ENCODE results near the gene FAM241A. TPM values are rescaled to one million over a fixed set of nuclear protein-coding genes. Genes with fewer than 3 reads are reported as not detected.

FAM241A gene
- total RNA-seq (2014; rRNA removed; shearing (Covaris generic)) = 5.4 and 5.8 TPM in 2 replicates

DNA sequence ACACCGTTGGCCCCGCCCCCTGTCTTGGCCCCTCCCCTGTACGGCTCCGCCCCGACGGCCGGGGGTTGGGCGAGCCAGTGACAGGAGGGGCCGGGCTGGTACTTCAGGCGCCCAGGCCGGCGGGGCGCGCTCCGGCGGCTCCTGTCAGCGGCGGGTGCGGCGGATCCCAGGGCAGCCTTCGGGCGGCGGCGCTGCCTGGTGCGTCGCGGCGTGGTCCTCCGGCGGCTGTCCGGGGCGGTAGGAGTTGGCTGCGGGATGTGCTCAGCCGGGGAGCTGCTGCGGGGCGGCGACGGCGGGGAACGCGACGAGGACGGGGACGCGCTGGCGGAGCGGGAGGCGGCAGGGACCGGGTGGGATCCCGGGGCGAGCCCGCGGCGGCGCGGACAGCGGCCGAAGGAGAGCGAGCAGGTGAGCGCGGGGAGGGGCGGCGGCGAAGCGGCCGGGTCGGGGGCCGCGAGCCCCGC, at the start of gene FAM241A:
FAM241A (plus strand) TSS at position 129 of the 464 bp plus-strand sequence; CDS start at position 256, 127 bp downstream.

DNA sequence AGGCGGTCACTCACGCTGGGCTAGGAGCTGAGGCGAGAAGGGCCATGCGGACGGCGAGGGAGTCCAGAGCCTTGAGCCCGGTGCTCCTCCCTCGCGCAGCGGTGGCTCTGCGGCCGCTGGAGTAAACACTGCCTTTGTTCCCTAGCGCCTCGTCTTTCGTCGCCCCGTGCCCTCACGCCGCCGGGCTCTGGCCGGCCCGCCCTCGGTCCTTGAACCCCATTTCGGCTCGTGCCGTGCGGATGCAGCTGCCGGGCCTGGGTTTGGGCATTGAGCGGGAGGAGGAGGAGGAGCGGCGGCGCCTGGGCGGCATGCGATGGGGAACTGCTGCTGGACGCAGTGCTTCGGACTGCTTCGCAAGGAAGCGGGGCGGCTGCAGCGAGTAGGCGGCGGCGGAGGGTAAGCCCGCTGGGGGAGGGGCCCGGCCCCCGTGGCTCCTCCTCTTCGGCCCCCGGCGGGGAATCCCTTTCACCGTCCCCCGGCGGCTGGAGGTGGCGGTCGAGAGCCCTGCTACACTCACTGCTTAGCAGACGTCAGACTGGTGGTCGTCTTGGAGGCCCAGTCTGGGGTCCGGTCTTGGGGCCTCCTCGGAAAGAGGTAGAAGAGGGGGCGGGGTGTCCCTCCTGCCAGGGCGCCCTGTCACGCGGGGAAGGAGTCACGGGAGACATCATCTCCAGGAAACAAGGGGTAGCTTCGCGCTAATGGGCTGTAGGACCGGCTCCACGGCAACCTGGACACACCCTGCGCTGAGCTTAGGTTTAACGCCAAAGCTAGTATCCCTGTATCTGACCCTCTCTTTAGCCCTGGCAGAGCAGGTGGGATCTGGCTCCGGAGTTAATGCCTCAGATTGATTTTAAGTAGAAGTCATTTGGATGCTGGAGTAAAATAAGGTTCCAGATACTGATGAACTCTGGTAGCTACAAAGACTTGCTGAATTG, 86.8 kb downstream of the FAM241A start, which contains the start of gene AP1AR:
AP1AR (plus strand) TSS at position 9 of the 935 bp plus-strand sequence; CDS start at position 314, 305 bp downstream.

Other genes with a start within 250 kb of the FAM241A start
- 19.8 and 29.3 TPM in 2 replicates for gene AP1AR, start 86.3 kb downstream of the FAM241A start, total RNA-seq (2014; rRNA removed; shearing (Covaris generic))
- 10.3 and 12.0 TPM in 2 replicates for gene TIFA, start 140.4 kb downstream of the FAM241A start, total RNA-seq (2014; rRNA removed; shearing (Covaris generic))
- gene ALPK1, start 151.9 kb downstream of the FAM241A start, total RNA-seq (2014; rRNA removed; shearing (Covaris generic)) = 8.6 and 9.8 TPM in 2 replicates